BLaER1 (cell line): ENCODE measurements around the gene DAB2.
"Not testable (repeated sequence)": the region's sequence is repeated elsewhere in the genome, so short reads cannot be mapped to it uniquely, and the experiment has no call there.

Experiments
- H3K27ac ChIP-seq: shearing (Covaris generic); formaldehyde crosslinking; 2 replicates; pipeline ENCODE4 v1.8.1; 2022
- H3K27me3 ChIP-seq: shearing (Covaris generic); formaldehyde crosslinking; 2 replicates; pipeline ENCODE4 v1.8.1; 2022
- H3K36me3 ChIP-seq: shearing (Covaris generic); formaldehyde crosslinking; 2 replicates; pipeline ENCODE4 v1.8.1; 2022
- H3K4me1 ChIP-seq: shearing (Covaris generic); formaldehyde crosslinking; 2 replicates; pipeline ENCODE4 v1.8.1; 2022
- H3K4me2 ChIP-seq: shearing (Covaris generic); formaldehyde crosslinking; 2 replicates; pipeline ENCODE4 v1.8.1; 2022
- H3K4me3 ChIP-seq: shearing (Covaris generic); formaldehyde crosslinking; 2 replicates; pipeline ENCODE4 v1.8.1; 2022
- H3K9ac ChIP-seq: shearing (Covaris generic); formaldehyde crosslinking; 2 replicates; pipeline ENCODE4 v1.8.1; 2022
- H3K9me3 ChIP-seq: shearing (Covaris generic); formaldehyde crosslinking; 2 replicates; pipeline ENCODE4 v1.8.1; 2022
- H4K20me1 ChIP-seq: shearing (Covaris generic); formaldehyde crosslinking; 2 replicates; pipeline ENCODE4 v1.8.1; 2022
- Cebpa-rat ChIP-seq: shearing (Covaris generic); IDR thresholded peaks from 2 replicates; pipeline ENCODE4 v1.8.1; 2022

DAB2 gene

GRCh38 chr5:39353717-39354399 is 70.9 kb downstream of the DAB2 start:
- Histone ChIP-seq H3K27me3 (no peaks in the 10 kb centered on the region), H3K4me1 (no peaks in the 10 kb centered on the region), H3K4me2 (no peak overlapping the region), H3K9me3 (peaks cover 32% of the 10 kb centered on the region), H3K9ac (no peak overlapping the region), H3K27ac (no peak overlapping the region), H4K20me1 (no peaks in the 10 kb centered on the region), H3K36me3 (no peaks in the 10 kb centered on the region), H3K4me3 (no peak overlapping the region)
- TF ChIP-seq Cebpa-rat, result no peak

GRCh38 chr5:39352951-39353350 is 71.8 kb downstream of the DAB2 start:
- TF ChIP-seq Cebpa-rat, result no peak
- Histone ChIP-seq H3K4me3 (no peak overlapping the region), H3K27me3 (no peaks in the 10 kb centered on the region), H3K9ac (no peak overlapping the region), H3K27ac (no peak overlapping the region), H3K4me1 (no peaks in the 10 kb centered on the region), H4K20me1 (no peaks in the 10 kb centered on the region), H3K4me2 (no peak overlapping the region), H3K36me3 (no peaks in the 10 kb centered on the region), H3K9me3 (peaks cover 32% of the 10 kb centered on the region)

GRCh38 chr5:39352170-39352569 is 72.6 kb downstream of the DAB2 start:
- no peaks in the 10 kb centered on the region for H3K36me3 ChIP-seq
- TF ChIP-seq Cebpa-rat, result no peak
- H3K9ac ChIP-seq, result no peak overlapping the region
- no peaks in the 10 kb centered on the region for H3K4me1 ChIP-seq
- H3K27me3 ChIP-seq, result no peaks in the 10 kb centered on the region
- H3K4me3 ChIP-seq, result no peak overlapping the region
- H4K20me1 ChIP-seq, result no peaks in the 10 kb centered on the region
- H3K4me2 ChIP-seq, result no peak overlapping the region
- H3K27ac ChIP-seq, result no peak overlapping the region
- peaks cover 32% of the 10 kb centered on the region for H3K9me3 ChIP-seq

GRCh38 chr5:39349484-39349883 is 75.3 kb downstream of the DAB2 start:
- no peak overlapping the region for H3K9ac ChIP-seq
- no peaks in the 10 kb centered on the region for H4K20me1 ChIP-seq
- H3K4me3 ChIP-seq, result no peak overlapping the region
- H3K27me3 ChIP-seq, result no peaks in the 10 kb centered on the region
- peaks cover 32% of the 10 kb centered on the region for H3K9me3 ChIP-seq
- H3K27ac ChIP-seq, result no peak overlapping the region
- no peaks in the 10 kb centered on the region for H3K36me3 ChIP-seq
- no peak overlapping the region for H3K4me2 ChIP-seq
- no peaks in the 10 kb centered on the region for H3K4me1 ChIP-seq
- no peak for TF ChIP-seq Cebpa-rat

- Histone ChIP-seq H3K9me3 (no peaks in the 10 kb centered on the region), H3K4me1 (no peaks in the 10 kb centered on the region), H3K9ac (no peak overlapping the region), H3K36me3 (no peaks in the 10 kb centered on the region), H4K20me1 (no peaks in the 10 kb centered on the region), H3K27me3 (no peaks in the 10 kb centered on the region), H3K4me3 (no peak overlapping the region), H3K4me2 (no peak overlapping the region), H3K27ac (no peak overlapping the region)
- no peak for TF ChIP-seq Cebpa-rat
These were observed 82.3 kb downstream of the DAB2 start for GRCh38 chr5:39342460-39342859.

- H3K9me3 ChIP-seq, result no peaks in the 10 kb centered on the region
- H3K27me3 ChIP-seq, result no peaks in the 10 kb centered on the region
- no peak for TF ChIP-seq Cebpa-rat
These were observed 82.9 kb downstream of the DAB2 start for GRCh38 chr5:39341896-39342295.

GRCh38 chr5:39340506-39340905 is 84.3 kb downstream of the DAB2 start:
- H3K9me3 ChIP-seq, result no peaks in the 10 kb centered on the region
- H3K9ac ChIP-seq, result no peak overlapping the region
- H3K36me3 ChIP-seq, result no peaks in the 10 kb centered on the region
- H4K20me1 ChIP-seq, result no peaks in the 10 kb centered on the region
- H3K4me3 ChIP-seq, result no peak overlapping the region
- H3K27me3 ChIP-seq, result no peaks in the 10 kb centered on the region
- no peak overlapping the region for H3K4me2 ChIP-seq
- H3K27ac ChIP-seq, result no peak overlapping the region
- no peaks in the 10 kb centered on the region for H3K4me1 ChIP-seq
- TF ChIP-seq Cebpa-rat, result no peak

More at GRCh38 chr5:39341896-39342295, 82.9 kb downstream of the DAB2 start:
- Histone ChIP-seq H3K4me3 (no peak overlapping the region), H3K4me1 (no peaks in the 10 kb centered on the region), H3K27ac (no peak overlapping the region), H3K9ac (no peak overlapping the region), H3K36me3 (no peaks in the 10 kb centered on the region), H3K4me2 (no peak overlapping the region), H4K20me1 (no peaks in the 10 kb centered on the region)

- no peak overlapping the region for H3K4me3 ChIP-seq
- H3K27ac ChIP-seq, result no peak overlapping the region
- no peak for TF ChIP-seq Cebpa-rat
- H3K4me1 ChIP-seq, result no peaks in the 10 kb centered on the region
- no peak overlapping the region for H3K9ac ChIP-seq
- H3K36me3 ChIP-seq, result no peaks in the 10 kb centered on the region
- H3K9me3 ChIP-seq, result peaks cover 7% of the 10 kb centered on the region; the same call in 1 of the 2 replicates
- no peaks in the 10 kb centered on the region for H3K27me3 ChIP-seq
- no peak overlapping the region for H3K4me2 ChIP-seq
- no peaks in the 10 kb centered on the region for H4K20me1 ChIP-seq
These were observed 87.4 kb downstream of the DAB2 start for GRCh38 chr5:39337252-39337915.

GRCh38 chr5:39334296-39334695 is 90.5 kb downstream of the DAB2 start:
- not testable (repeated sequence) for H3K27me3 ChIP-seq, H3K9ac ChIP-seq, H3K4me3 ChIP-seq

GRCh38 chr5:39333104-39333503 is 91.7 kb downstream of the DAB2 start:
- no peak overlapping the region for H3K27ac ChIP-seq
- no peaks in the 10 kb centered on the region for H3K27me3 ChIP-seq
- no peak overlapping the region for H3K4me2 ChIP-seq
- no peaks in the 10 kb centered on the region for H3K4me1 ChIP-seq
- no peaks in the 10 kb centered on the region for H4K20me1 ChIP-seq
- peaks cover 7% of the 10 kb centered on the region; the same call in 1 of the 2 replicates for H3K9me3 ChIP-seq
- TF ChIP-seq Cebpa-rat, result no peak
- no peak overlapping the region for H3K9ac ChIP-seq
- no peak overlapping the region for H3K4me3 ChIP-seq
- H3K36me3 ChIP-seq, result no peaks in the 10 kb centered on the region

More at GRCh38 chr5:39334296-39334695, 90.5 kb downstream of the DAB2 start:
- H3K36me3 ChIP-seq, H3K4me1 ChIP-seq, H3K9me3 ChIP-seq, H3K4me2 ChIP-seq, H3K27ac ChIP-seq, H4K20me1 ChIP-seq: not testable (repeated sequence)
